Natural killer cell (primary cell): ENCODE measurements around the gene TACR2. TPM values are rescaled to one million over a fixed set of nuclear protein-coding genes. Genes with fewer than 3 reads are reported as not detected.

ENCODE experiments used
- ATAC-seq, 3 donors: fragments of 150-1000 bp in 2 of 3; fragments of 200-7000 bp in 1 of 3; cut with Tn5 transposase; 1 replicate in 1 of 3; 2 replicates in 2 of 3; pipeline ENCODE4 v1.10.0; 2021; ENCODE audit warnings: mild to moderate bottlenecking in 2 of 3, moderate library complexity in 2 of 3
- DNase-seq, 2 donors: peaks; one replicate each; pipeline versions ENCODE4 v3.0.0 to v3.0.0-alpha.2; 2013 to 2021; ENCODE audit warnings: mixed read lengths in 1 of 2
- H3K27ac ChIP-seq: one replicate; pipeline ENCODE4 v1.5.1; 2013; ENCODE audit warnings: mild to moderate bottlenecking, low read length
- H3K27me3 ChIP-seq: one replicate; pipeline ENCODE4 v1.6.1; 2013; ENCODE audit warnings: low read length; ENCODE audit not compliant: control insufficient read depth, insufficient read depth
- H3K36me3 ChIP-seq: one replicate; pipeline ENCODE4 v1.6.1; 2013; ENCODE audit warnings: low read length; ENCODE audit not compliant: control insufficient read depth, insufficient read depth
- H3K4me1 ChIP-seq: one replicate; pipeline ENCODE4 v1.6.1; 2013; ENCODE audit warnings: low read length; ENCODE audit not compliant: control insufficient read depth, insufficient read depth
- H3K4me3 ChIP-seq: one replicate; pipeline ENCODE4 v1.5.1; 2013; ENCODE audit warnings: low read length
- H3K9me3 ChIP-seq: one replicate; pipeline ENCODE4 v1.6.1; 2013; ENCODE audit warnings: low read length; ENCODE audit not compliant: control insufficient read depth, insufficient read depth
- H3K27ac Mint-ChIP-seq, 2 donors: one replicate each; pipeline ENCODE4 v1.8.0; 2022; ENCODE audit warnings: mild to moderate bottlenecking in 2 of 2, mixed read lengths in 2 of 2, moderate library complexity in 1 of 2
- H3K27me3 Mint-ChIP-seq, 2 donors: one replicate each; pipeline ENCODE4 v1.8.0; 2022; ENCODE audit warnings: low read depth in 2 of 2, mixed read lengths in 2 of 2
- H3K36me3 Mint-ChIP-seq: one replicate; pipeline ENCODE4 v1.8.0; 2022; ENCODE audit warnings: mixed read lengths
- H3K4me1 Mint-ChIP-seq, 2 donors: one replicate each; pipeline ENCODE4 v1.8.0; 2022; ENCODE audit warnings: mixed read lengths in 2 of 2
- H3K4me3 Mint-ChIP-seq: one replicate; pipeline ENCODE4 v1.8.0; 2022; ENCODE audit warnings: mild to moderate bottlenecking, moderate library complexity, mixed read lengths
- H3K9me3 Mint-ChIP-seq, 2 donors: one replicate each; pipeline ENCODE4 v1.8.0; 2022; ENCODE audit warnings: mixed read lengths in 2 of 2
- WGBS: methylation state at CpG from one replicate; pipeline ENCODE4 v1.1.7; 2013; ENCODE audit warnings: missing lambda C conversion rate; ENCODE audit not compliant: insufficient coverage; 5-methylcytosine and 5-hydroxymethylcytosine counted together
- intact Hi-C: fragments of 100-400 bp; cut with micrococcal nuclease; formaldehyde crosslinking; loops from one replicate; pipeline ENCODE4 v1.14.2; 2022
- total RNA-seq, 4 donors: library from RNA; stranded (reverse); fragments of 120-200 nt in 1 of 4; gene quantifications; one replicate each; pipeline versions ENCODE4 v1.2.3 to v1.2.4, GENCODE V29; 2013 to 2022
- TF ChIP-seq, protein P1 (sequence below): fragments of 200-600 bp; IDR thresholded peaks from one replicate; pipeline ENCODE4 v1.8.0; 2022; ENCODE audit warnings: antibody characterized with exemption

TACR2 gene
- total RNA-seq, 3 donors from 2014 or later (not counting 1 experiment from before 2014, with no cell fraction given), result not detected

DNA sequence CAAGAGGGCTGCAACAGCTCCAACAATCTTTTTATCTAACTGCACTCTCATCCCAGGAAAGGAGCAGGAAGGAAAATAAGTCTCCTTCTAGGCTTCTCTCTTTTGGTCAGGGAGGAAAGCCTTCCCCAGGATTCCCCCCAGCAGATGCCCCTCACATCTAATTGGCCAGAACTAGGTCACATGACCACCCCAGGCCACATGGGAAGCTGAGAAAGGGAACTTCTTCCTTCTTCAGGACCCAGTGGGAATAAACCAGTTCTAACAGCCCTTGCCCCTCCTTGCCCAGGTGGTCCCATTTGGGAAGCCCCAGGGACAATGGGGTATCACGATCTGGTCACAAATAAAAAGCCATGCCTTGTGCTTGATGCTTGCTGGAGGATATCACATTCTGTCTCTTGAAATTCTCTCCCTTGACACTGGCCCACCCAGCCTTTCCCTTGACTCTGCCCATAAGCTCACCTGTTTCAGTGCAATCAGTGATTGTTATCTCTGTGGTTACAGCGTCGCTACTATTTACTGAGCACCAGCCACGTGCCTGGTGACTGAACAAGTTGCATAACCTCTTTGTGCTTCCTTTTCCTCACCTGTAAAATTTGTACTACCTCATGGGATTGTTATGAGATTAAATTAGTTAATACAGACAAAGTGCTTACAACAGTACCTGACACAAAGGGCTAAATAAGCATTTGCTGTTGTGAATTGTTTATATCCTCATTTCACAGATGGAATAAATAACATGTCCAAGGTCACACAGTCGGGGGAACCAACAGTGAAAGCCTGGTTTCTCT lies 9.0 kb upstream of the TACR2 start:
- Histone ChIP-seq H3K4me3 (no peak overlapping the region), H3K36me3 (no peaks in the 10 kb centered on the region), H3K27ac (peak overlapping the region; percentile 5), H3K27me3 (no peaks in the 10 kb centered on the region), H3K9me3 (no peaks in the 10 kb centered on the region), H3K4me1 (peaks cover 15% of the 10 kb centered on the region)
- peaks cover 0 to 16% of the 10 kb centered on the region in 2 donors for H3K4me1 Mint-ChIP-seq
- 29% methylated on average over 5 of the region's 5 CpGs for WGBS
- ATAC-seq (peak in 1 of 3 donors; percentile 35), DNase-seq (peak in 1 of 2 donors; percentile 82)
- no peak overlapping the region for H3K4me3 Mint-ChIP-seq
- no peaks in the 10 kb centered on the region for H3K9me3 Mint-ChIP-seq
- TF ChIP-seq, protein P1, sequence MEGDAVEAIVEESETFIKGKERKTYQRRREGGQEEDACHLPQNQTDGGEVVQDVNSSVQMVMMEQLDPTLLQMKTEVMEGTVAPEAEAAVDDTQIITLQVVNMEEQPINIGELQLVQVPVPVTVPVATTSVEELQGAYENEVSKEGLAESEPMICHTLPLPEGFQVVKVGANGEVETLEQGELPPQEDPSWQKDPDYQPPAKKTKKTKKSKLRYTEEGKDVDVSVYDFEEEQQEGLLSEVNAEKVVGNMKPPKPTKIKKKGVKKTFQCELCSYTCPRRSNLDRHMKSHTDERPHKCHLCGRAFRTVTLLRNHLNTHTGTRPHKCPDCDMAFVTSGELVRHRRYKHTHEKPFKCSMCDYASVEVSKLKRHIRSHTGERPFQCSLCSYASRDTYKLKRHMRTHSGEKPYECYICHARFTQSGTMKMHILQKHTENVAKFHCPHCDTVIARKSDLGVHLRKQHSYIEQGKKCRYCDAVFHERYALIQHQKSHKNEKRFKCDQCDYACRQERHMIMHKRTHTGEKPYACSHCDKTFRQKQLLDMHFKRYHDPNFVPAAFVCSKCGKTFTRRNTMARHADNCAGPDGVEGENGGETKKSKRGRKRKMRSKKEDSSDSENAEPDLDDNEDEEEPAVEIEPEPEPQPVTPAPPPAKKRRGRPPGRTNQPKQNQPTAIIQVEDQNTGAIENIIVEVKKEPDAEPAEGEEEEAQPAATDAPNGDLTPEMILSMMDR, result no peak
- H3K36me3 Mint-ChIP-seq, result no peaks in the 10 kb centered on the region
- H3K27ac Mint-ChIP-seq, result no peak overlapping the region
- peaks cover 0 to 9% of the 10 kb centered on the region in 2 donors for H3K27me3 Mint-ChIP-seq
- intact Hi-C loops, result no loop called here

DNA sequence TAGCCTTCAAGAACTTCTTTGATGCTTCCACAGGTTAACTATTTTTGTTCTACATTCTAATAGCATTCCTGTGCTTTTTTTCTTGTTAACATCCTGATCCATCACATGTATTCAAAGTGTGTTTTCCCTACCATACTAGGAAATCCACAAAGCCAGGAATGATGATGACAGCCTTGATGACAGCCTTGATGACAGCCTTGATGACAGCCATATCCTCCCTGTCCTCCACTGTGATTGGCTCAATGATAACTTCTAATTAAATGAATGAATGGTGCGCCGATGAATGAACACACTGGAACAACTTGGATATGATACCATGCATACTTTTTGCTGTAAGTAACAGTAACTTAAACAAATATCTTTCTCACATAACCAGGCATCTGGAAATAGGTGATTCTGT lies 8.3 kb upstream of the TACR2 start:
- Mint-ChIP-seq H3K4me1 (peaks cover 0 to 16% of the 10 kb centered on the region in 2 donors), H3K9me3 (no peaks in the 10 kb centered on the region), H3K36me3 (no peaks in the 10 kb centered on the region), H3K27me3 (peaks cover 0 to 9% of the 10 kb centered on the region in 2 donors), H3K27ac (no peak overlapping the region), H3K4me3 (no peak overlapping the region)
- DNase-seq, result no peak
- H3K4me3 ChIP-seq, result no peak overlapping the region
- no peaks in the 10 kb centered on the region for H3K9me3 ChIP-seq
- WGBS, result no CpG with 5 or more reads among the region's 2 CpGs
- H3K27me3 ChIP-seq, result no peaks in the 10 kb centered on the region
- TF ChIP-seq, protein P1, result no peak
- no peak overlapping the region for H3K27ac ChIP-seq
- peaks cover 15% of the 10 kb centered on the region for H3K4me1 ChIP-seq
- intact Hi-C loops, result no loop called here
- ATAC-seq, result no peak
- H3K36me3 ChIP-seq, result no peaks in the 10 kb centered on the region

DNA sequence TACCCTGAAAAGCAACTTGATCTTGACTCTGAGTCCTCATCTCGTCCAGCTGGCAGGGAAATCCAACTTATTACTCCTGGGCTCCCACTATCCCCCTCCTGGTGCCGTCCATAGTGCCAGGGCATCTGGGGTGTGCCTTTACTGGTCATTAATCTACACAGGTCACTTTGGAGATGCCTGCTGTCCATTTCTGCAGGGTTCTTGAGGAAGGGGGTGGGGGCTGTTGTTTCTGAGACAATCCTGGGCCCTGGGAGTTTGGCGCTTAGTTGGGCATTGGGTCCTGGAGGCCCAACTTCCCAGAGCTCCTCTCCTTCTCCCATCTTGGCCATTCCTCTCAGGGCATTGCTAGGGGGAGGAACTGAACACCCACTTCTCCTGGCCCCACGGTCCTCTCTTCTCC lies 6.0 kb upstream of the TACR2 start:
- intact Hi-C loops, result no loop called here
- Histone ChIP-seq H3K27ac (no peak overlapping the region), H3K4me1 (peaks cover 15% of the 10 kb centered on the region), H3K9me3 (no peaks in the 10 kb centered on the region), H3K27me3 (no peaks in the 10 kb centered on the region), H3K4me3 (no peak overlapping the region), H3K36me3 (no peaks in the 10 kb centered on the region)
- Mint-ChIP-seq H3K4me1 (peaks cover 0 to 7% of the 10 kb centered on the region in 2 donors), H3K9me3 (no peaks in the 10 kb centered on the region), H3K4me3 (no peak overlapping the region), H3K27ac (no peak overlapping the region), H3K27me3 (peaks cover 0 to 9% of the 10 kb centered on the region in 2 donors), H3K36me3 (no peaks in the 10 kb centered on the region)
- WGBS, result 87% methylated on average over 4 of the region's 4 CpGs
- no peak for ATAC-seq
- TF ChIP-seq, protein P1, result no peak
- no peak for DNase-seq
